K562 (cell line): ENCODE results near the gene RHBDF2. TPM values are rescaled to one million over a fixed set of nuclear protein-coding genes. Genes with fewer than 3 reads are reported as not detected.

Experiments used
- NBN ChIP-seq: fragments of 450-650 bp; IDR thresholded peaks from 2 replicates; pipeline ENCODE4 v1.6.1; 2016; ENCODE audit warnings: low read depth, mild to moderate bottlenecking
- PML ChIP-seq: IDR thresholded peaks from 2 replicates; pipeline ENCODE4 v1.6.1; 2012; ENCODE audit warnings: low read length, inconsistent platforms
- SRSF9 ChIP-seq: fragments of 200-400 bp; formaldehyde crosslinking; IDR thresholded peaks from 2 replicates; pipeline ENCODE4 v1.6.1; 2017; ENCODE audit warnings: low read depth, low read length, borderline replicate concordance
- TRIM24 ChIP-seq, 2 experiments: fragments of 450-650 bp; IDR thresholded peaks; 2 replicates each; pipeline ENCODE4 v1.6.1; 2016
- ZNF551 ChIP-seq: fragments of 250-450 bp; sonication (Bioruptor Pico); IDR thresholded peaks from 2 replicates; pipeline ENCODE4 v1.5.0; 2021; ENCODE audit warnings: mild to moderate bottlenecking, moderate library complexity
- ZNF589 ChIP-seq: fragments of 200-800 bp; sonication (Bioruptor generic); IDR thresholded peaks from 2 replicates; pipeline ENCODE4 v1.6.1; 2016; ENCODE audit warnings: low read depth, missing genetic modification characterization, missing compliant biosample characterization
- polyA plus RNA-seq, 8 experiments: library from polyadenylated mRNA; depleted of rRNA in 4 of 8; stranded (reverse) in 5 of 8; unstranded in 3 of 8; fragments of >200 nt; fragmentation: Nextera tagmentation in 2 of 8; fragmentation: Illumina TruSeq in 1 of 8; extraction: Ambion mirVana in 2 of 8; extraction: Trizol in 1 of 8; gene quantifications; 2 replicates each; pipeline versions ENCODE4 v1.2.1 to v1.2.3, GENCODE V29; 2011 to 2014; ENCODE audit warnings: inconsistent platforms in 1 of 8, missing spikeins in 1 of 8
- total RNA-seq, 7 experiments: library from RNA; depleted of rRNA in 6 of 7; stranded (reverse); fragments of >200 nt in 6 of 7; fragmentation: Illumina TruSeq in 2 of 7; extraction: Trizol in 2 of 7; gene quantifications; 2 replicates each; pipeline versions ENCODE4 v1.2.1 to v1.2.3, GENCODE V29; 2011 to 2021; ENCODE audit warnings: low replicate concordance in 1 of 7
- TF ChIP-seq, protein P1 (sequence below): fragments of 450-650 bp; IDR thresholded peaks from 2 replicates; pipeline ENCODE4 v1.6.1; 2016; ENCODE audit warnings: mild to moderate bottlenecking, moderate library complexity
- TF ChIP-seq, protein P2 (sequence below): IDR thresholded peaks from 2 replicates; pipeline ENCODE4 v1.6.1; 2011; ENCODE audit warnings: borderline replicate concordance, low read depth, mild to moderate bottlenecking, moderate library complexity, low read length; ENCODE audit not compliant: insufficient read depth, poor library complexity, severe bottlenecking
- TF ChIP-seq, protein P3 (sequence below): fragments of 250-450 bp; sonication (Bioruptor Pico); IDR thresholded peaks from 2 replicates; pipeline ENCODE4 v1.4.0; 2020; ENCODE audit warnings: mild to moderate bottlenecking
- TF ChIP-seq, protein P4 (sequence below): fragments of 450-650 bp; IDR thresholded peaks from 2 replicates; pipeline ENCODE4 v1.6.1; 2016; ENCODE audit warnings: low read depth, mild to moderate bottlenecking, moderate library complexity

The RHBDF2 gene
- total and polyA plus RNA-seq, 9 of the 15 experiments (the other 6 are each of a cell fraction or from before 2014, with no cell fraction given), result 0.04 to 2.8 (median 1.1) TPM

DNA sequence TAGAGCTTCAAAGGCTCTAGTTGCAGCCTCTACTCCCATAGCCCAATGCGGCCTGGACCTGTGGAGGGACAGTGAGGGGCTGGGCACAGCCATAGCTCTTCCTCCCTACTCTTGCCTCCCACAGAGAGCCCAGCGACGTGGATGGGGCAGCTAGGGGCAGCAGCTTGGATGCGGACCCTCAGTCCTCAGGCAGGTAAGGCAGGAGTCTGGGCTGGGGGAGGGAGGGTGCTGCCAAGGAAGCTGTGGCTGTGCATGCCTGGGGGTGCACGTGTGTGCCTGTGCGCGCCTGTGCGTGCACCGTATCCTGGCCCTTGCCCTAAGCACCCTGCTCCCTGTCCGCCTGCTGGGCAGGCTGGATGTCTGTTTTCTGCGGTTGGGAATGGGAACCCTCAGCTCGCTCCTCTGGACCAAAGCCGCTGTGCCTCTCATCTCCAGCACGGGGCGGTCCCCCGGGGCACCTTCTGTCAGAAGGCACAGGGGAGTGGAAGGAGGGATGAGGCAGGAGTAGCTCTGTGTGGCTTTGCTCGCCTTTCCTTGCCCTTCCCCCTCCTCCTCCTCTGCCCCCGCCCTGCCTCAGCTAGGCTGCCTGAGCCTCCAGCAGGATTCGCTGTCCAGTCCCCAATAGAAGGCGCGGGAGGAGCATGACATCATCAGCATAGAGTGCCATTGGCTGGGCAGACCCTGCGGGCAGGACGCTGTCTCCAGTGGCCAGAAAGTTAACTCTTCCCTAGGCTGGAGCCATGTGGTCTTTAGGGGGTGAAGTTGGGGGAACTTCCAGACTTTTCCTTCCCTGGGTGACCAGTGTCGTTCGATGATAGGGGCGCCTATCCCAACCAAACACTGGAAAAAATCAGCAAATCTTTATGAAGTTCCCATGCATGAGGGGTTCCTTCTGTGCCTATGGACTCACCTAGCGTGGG lies 39.4 kb upstream of the RHBDF2 start (continued):
- TF ChIP-seq, protein P1, sequence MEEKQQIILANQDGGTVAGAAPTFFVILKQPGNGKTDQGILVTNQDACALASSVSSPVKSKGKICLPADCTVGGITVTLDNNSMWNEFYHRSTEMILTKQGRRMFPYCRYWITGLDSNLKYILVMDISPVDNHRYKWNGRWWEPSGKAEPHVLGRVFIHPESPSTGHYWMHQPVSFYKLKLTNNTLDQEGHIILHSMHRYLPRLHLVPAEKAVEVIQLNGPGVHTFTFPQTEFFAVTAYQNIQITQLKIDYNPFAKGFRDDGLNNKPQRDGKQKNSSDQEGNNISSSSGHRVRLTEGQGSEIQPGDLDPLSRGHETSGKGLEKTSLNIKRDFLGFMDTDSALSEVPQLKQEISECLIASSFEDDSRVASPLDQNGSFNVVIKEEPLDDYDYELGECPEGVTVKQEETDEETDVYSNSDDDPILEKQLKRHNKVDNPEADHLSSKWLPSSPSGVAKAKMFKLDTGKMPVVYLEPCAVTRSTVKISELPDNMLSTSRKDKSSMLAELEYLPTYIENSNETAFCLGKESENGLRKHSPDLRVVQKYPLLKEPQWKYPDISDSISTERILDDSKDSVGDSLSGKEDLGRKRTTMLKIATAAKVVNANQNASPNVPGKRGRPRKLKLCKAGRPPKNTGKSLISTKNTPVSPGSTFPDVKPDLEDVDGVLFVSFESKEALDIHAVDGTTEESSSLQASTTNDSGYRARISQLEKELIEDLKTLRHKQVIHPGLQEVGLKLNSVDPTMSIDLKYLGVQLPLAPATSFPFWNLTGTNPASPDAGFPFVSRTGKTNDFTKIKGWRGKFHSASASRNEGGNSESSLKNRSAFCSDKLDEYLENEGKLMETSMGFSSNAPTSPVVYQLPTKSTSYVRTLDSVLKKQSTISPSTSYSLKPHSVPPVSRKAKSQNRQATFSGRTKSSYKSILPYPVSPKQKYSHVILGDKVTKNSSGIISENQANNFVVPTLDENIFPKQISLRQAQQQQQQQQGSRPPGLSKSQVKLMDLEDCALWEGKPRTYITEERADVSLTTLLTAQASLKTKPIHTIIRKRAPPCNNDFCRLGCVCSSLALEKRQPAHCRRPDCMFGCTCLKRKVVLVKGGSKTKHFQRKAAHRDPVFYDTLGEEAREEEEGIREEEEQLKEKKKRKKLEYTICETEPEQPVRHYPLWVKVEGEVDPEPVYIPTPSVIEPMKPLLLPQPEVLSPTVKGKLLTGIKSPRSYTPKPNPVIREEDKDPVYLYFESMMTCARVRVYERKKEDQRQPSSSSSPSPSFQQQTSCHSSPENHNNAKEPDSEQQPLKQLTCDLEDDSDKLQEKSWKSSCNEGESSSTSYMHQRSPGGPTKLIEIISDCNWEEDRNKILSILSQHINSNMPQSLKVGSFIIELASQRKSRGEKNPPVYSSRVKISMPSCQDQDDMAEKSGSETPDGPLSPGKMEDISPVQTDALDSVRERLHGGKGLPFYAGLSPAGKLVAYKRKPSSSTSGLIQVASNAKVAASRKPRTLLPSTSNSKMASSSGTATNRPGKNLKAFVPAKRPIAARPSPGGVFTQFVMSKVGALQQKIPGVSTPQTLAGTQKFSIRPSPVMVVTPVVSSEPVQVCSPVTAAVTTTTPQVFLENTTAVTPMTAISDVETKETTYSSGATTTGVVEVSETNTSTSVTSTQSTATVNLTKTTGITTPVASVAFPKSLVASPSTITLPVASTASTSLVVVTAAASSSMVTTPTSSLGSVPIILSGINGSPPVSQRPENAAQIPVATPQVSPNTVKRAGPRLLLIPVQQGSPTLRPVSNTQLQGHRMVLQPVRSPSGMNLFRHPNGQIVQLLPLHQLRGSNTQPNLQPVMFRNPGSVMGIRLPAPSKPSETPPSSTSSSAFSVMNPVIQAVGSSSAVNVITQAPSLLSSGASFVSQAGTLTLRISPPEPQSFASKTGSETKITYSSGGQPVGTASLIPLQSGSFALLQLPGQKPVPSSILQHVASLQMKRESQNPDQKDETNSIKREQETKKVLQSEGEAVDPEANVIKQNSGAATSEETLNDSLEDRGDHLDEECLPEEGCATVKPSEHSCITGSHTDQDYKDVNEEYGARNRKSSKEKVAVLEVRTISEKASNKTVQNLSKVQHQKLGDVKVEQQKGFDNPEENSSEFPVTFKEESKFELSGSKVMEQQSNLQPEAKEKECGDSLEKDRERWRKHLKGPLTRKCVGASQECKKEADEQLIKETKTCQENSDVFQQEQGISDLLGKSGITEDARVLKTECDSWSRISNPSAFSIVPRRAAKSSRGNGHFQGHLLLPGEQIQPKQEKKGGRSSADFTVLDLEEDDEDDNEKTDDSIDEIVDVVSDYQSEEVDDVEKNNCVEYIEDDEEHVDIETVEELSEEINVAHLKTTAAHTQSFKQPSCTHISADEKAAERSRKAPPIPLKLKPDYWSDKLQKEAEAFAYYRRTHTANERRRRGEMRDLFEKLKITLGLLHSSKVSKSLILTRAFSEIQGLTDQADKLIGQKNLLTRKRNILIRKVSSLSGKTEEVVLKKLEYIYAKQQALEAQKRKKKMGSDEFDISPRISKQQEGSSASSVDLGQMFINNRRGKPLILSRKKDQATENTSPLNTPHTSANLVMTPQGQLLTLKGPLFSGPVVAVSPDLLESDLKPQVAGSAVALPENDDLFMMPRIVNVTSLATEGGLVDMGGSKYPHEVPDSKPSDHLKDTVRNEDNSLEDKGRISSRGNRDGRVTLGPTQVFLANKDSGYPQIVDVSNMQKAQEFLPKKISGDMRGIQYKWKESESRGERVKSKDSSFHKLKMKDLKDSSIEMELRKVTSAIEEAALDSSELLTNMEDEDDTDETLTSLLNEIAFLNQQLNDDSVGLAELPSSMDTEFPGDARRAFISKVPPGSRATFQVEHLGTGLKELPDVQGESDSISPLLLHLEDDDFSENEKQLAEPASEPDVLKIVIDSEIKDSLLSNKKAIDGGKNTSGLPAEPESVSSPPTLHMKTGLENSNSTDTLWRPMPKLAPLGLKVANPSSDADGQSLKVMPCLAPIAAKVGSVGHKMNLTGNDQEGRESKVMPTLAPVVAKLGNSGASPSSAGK, result peak; percentile 88
- TF ChIP-seq, protein P2, sequence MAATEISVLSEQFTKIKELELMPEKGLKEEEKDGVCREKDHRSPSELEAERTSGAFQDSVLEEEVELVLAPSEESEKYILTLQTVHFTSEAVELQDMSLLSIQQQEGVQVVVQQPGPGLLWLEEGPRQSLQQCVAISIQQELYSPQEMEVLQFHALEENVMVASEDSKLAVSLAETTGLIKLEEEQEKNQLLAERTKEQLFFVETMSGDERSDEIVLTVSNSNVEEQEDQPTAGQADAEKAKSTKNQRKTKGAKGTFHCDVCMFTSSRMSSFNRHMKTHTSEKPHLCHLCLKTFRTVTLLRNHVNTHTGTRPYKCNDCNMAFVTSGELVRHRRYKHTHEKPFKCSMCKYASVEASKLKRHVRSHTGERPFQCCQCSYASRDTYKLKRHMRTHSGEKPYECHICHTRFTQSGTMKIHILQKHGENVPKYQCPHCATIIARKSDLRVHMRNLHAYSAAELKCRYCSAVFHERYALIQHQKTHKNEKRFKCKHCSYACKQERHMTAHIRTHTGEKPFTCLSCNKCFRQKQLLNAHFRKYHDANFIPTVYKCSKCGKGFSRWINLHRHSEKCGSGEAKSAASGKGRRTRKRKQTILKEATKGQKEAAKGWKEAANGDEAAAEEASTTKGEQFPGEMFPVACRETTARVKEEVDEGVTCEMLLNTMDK, result no peak
- TF ChIP-seq, protein P3, sequence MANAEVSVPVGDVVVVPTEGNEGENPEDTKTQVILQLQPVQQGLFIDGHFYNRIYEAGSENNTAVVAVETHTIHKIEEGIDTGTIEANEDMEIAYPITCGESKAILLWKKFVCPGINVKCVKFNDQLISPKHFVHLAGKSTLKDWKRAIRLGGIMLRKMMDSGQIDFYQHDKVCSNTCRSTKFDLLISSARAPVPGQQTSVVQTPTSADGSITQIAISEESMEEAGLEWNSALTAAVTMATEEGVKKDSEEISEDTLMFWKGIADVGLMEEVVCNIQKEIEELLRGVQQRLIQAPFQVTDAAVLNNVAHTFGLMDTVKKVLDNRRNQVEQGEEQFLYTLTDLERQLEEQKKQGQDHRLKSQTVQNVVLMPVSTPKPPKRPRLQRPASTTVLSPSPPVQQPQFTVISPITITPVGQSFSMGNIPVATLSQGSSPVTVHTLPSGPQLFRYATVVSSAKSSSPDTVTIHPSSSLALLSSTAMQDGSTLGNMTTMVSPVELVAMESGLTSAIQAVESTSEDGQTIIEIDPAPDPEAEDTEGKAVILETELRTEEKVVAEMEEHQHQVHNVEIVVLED (CRISPR knock-in tag), result no peak
- TF ChIP-seq, protein P4, sequence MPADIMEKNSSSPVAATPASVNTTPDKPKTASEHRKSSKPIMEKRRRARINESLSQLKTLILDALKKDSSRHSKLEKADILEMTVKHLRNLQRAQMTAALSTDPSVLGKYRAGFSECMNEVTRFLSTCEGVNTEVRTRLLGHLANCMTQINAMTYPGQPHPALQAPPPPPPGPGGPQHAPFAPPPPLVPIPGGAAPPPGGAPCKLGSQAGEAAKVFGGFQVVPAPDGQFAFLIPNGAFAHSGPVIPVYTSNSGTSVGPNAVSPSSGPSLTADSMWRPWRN, result no peak
- TF ChIP-seq ZNF589 (CRISPR knock-in tag) (no peak), ZNF551 (CRISPR knock-in tag) (no peak), SRSF9 (no peak), NBN (no peak), PML (peak; percentile 44; the same call in 1 of the 2 replicates), TRIM24 (IDR thresholded peaks at IDR 0.05) (no peak)
